HG02973 (cell line): ENCODE data around the gene F11.
"Not testable (repeated sequence)": the region's sequence is repeated elsewhere in the genome, so short reads cannot be mapped to it uniquely, and the experiment has no call there.

Experiments used
- ATAC-seq: cut with Tn5 transposase; IDR thresholded peaks from one replicate; pipeline ENCODE4 v1.9.1; 2021; ENCODE audit warnings: moderate library complexity; ENCODE audit not compliant: unreplicated experiment

Gene F11

GRCh38 chr4:186249785-186250754 is 15.9 kb upstream of the F11 start:
- ATAC-seq: no peak

GRCh38 chr4:186250760-186251159 is 15.2 kb upstream of the F11 start:
- ATAC-seq: no peak

- no peak for ATAC-seq
Observed at GRCh38 chr4:186255122-186255521, 10.9 kb upstream of the F11 start.

GRCh38 chr4:186258216-186258811 is 7.7 kb upstream of the F11 start:
- ATAC-seq: no peak

GRCh38 chr4:186260117-186260503 is 5.9 kb upstream of the F11 start:
- ATAC-seq: no peak

GRCh38 chr4:186260504-186261448 is 5.2 kb upstream of the F11 start:
- no peak for ATAC-seq

- ATAC-seq: no peak
Observed at GRCh38 chr4:186264660-186265059, 1.3 kb upstream of the F11 start.

GRCh38 chr4:186265250-186265649 is 739 bp upstream of the F11 start:
- not testable (repeated sequence) for ATAC-seq

GRCh38 chr4:186266729-186267456 is 904 bp downstream of the F11 start:
- ATAC-seq: no peak

GRCh38 chr4:186271081-186271678 is 5.2 kb downstream of the F11 start:
- ATAC-seq: no peak

GRCh38 chr4:186272699-186273391 is 6.9 kb downstream of the F11 start:
- ATAC-seq: no peak

- not testable (repeated sequence) for ATAC-seq
Observed at GRCh38 chr4:186273392-186273789, 7.4 kb downstream of the F11 start.

GRCh38 chr4:186283311-186283710 is 17.3 kb downstream of the F11 start:
- ATAC-seq: no peak

- no peak for ATAC-seq
Observed at GRCh38 chr4:186285147-186285546, 19.2 kb downstream of the F11 start.

GRCh38 chr4:186286581-186286980 is 20.6 kb downstream of the F11 start:
- no peak for ATAC-seq

- ATAC-seq: no peak
Observed at GRCh38 chr4:186291256-186291890, 25.4 kb downstream of the F11 start.

- ATAC-seq: no peak
Observed at GRCh38 chr4:186294160-186294559, 28.2 kb downstream of the F11 start.

- no peak for ATAC-seq
Observed at GRCh38 chr4:186296481-186296880, 30.5 kb downstream of the F11 start.

- ATAC-seq: no peak
Observed at GRCh38 chr4:186297013-186297645, 31.1 kb downstream of the F11 start.
